GM23338 (cell line): ENCODE measurements around the gene CD58.

Source experiments
- CTCF ChIP-seq, 2 experiments: fragments of 200-600 bp in 1 of 2; sonication (generic) in 1 of 2; conservative IDR thresholded peaks; 2 replicates each; pipeline versions ENCODE4 v1.5.1 to v1.6.1; 2016 to 2017; ENCODE audit warnings: antibody characterized with exemption in 2 of 2, low read depth in 2 of 2, mild to moderate bottlenecking in 2 of 2, moderate library complexity in 1 of 2
- ETS1 ChIP-seq: IDR thresholded peaks from 2 replicates; pipeline ENCODE4 v1.6.1; 2016; ENCODE audit warnings: antibody characterized with exemption
- EZH2phosphoT487 ChIP-seq: fragments of 200-600 bp; sonication (generic); IDR thresholded peaks from one replicate; pipeline ENCODE4 v1.8.1; 2018; ENCODE audit warnings: antibody characterized with exemption; ENCODE audit not compliant: unreplicated experiment
- JUNB ChIP-seq: IDR thresholded peaks from one replicate; pipeline ENCODE4 v1.6.1; 2016; ENCODE audit warnings: antibody characterized with exemption; ENCODE audit not compliant: unreplicated experiment
- POLR2AphosphoS5 ChIP-seq: IDR thresholded peaks from 2 replicates; pipeline ENCODE4 v1.6.1; 2016; ENCODE audit warnings: antibody characterized with exemption, low read depth
- REST ChIP-seq: IDR thresholded peaks from one replicate; pipeline ENCODE4 v1.6.1; 2018; ENCODE audit warnings: antibody characterized with exemption; ENCODE audit not compliant: unreplicated experiment
- STAT1 ChIP-seq: IDR thresholded peaks from one replicate; pipeline ENCODE4 v1.6.1; 2016; ENCODE audit warnings: antibody characterized with exemption; ENCODE audit not compliant: unreplicated experiment
- ZNF114 ChIP-seq: fragments of 250-450 bp; sonication (Bioruptor Pico); IDR thresholded peaks from 2 replicates; pipeline ENCODE4 v1.5.0; 2020; ENCODE audit warnings: mild to moderate bottlenecking, moderate library complexity

GRCh38 chr1:116510361-116510760 is 60.5 kb downstream of the CD58 start:
- no peak for TF ChIP-seq CTCF (conservative IDR thresholded peaks at IDR 0.05; ENCODE audit: low read depth in 2 of 2)
- TF ChIP-seq STAT1 = no peak
- TF ChIP-seq REST = no peak
- TF ChIP-seq JUNB = no peak
- no peak for TF ChIP-seq EZH2phosphoT487
- TF ChIP-seq POLR2AphosphoS5 = no peak
- TF ChIP-seq ETS1 = no peak
- TF ChIP-seq ZNF114 (CRISPR knock-in tag) = no peak
